Activated T-cell treated with anti-CD3 and anti-CD28 coated beads, Interleukin-2, amount 50 U/mL, for 4 hours (primary cell): Measurements from ENCODE around the gene CCDC88B. TPM values are rescaled to one million over a fixed set of nuclear protein-coding genes. Genes with fewer than 3 reads are reported as not detected.
A peak's percentile ranks its signal among the peaks of the same experiment; 100 is the strongest.

ENCODE experiments used
- ATAC-seq, 2 donors: fragments of 200-7000 bp; cut with Tn5 transposase; one replicate each; pipeline ENCODE4 v1.10.0; 2021
- DNase-seq: peaks from one replicate; pipeline ENCODE4 v3.0.0-alpha.2; 2020
- H3K27me3 Mint-ChIP-seq: one replicate; pipeline ENCODE4 v1.8.0; 2021; ENCODE audit warnings: low read depth, mixed read lengths
- H3K36me3 Mint-ChIP-seq: one replicate; pipeline ENCODE4 v1.8.0; 2022; ENCODE audit warnings: mixed read lengths; ENCODE audit not compliant: insufficient read depth
- H3K4me1 Mint-ChIP-seq: one replicate; pipeline ENCODE4 v1.8.0; 2021; ENCODE audit warnings: low read depth, mixed read lengths
- H3K4me3 Mint-ChIP-seq: one replicate; pipeline ENCODE4 v1.8.0; 2021; ENCODE audit warnings: mild to moderate bottlenecking, moderate library complexity, mixed read lengths
- H3K9me3 Mint-ChIP-seq: one replicate; pipeline ENCODE4 v1.8.0; 2021; ENCODE audit warnings: mixed read lengths
- total RNA-seq, 3 donors: library from RNA; stranded (reverse); gene quantifications; one replicate each; pipeline ENCODE4 v1.2.1, GENCODE V29; 2021

Gene CCDC88B
- total RNA-seq, 3 donors from 2014 or later, result 87.4 to 97.9 (median 96.2) TPM

DNA sequence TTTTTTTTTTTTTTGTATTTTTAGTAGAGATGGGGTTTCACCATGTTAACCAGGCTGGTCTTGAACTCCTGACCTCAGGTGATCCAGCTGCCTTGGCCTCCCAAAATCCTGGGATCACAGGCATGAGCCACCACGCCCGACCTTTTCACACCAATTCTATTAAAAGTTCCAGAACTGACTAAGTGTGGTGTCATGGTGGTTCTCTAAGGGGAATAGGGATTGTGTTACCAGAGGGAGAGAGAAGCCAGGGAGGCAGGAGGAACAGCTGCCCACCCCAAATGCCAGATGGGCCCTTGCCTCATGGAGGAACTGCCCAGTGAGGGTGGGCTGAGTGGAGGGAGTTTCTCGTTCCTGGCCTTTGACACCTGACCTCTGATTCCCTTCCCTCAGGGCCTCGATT, 24.9 kb downstream of the CCDC88B start:
- Mint-ChIP-seq H3K36me3 (peaks cover 30% of the 10 kb centered on the region), H3K9me3 (no peaks in the 10 kb centered on the region), H3K27me3 (no peaks in the 10 kb centered on the region), H3K4me3 (no peak overlapping the region), H3K4me1 (peaks cover 6% of the 10 kb centered on the region)
- DNase-seq, result no peak
- ATAC-seq, result no peak

DNA sequence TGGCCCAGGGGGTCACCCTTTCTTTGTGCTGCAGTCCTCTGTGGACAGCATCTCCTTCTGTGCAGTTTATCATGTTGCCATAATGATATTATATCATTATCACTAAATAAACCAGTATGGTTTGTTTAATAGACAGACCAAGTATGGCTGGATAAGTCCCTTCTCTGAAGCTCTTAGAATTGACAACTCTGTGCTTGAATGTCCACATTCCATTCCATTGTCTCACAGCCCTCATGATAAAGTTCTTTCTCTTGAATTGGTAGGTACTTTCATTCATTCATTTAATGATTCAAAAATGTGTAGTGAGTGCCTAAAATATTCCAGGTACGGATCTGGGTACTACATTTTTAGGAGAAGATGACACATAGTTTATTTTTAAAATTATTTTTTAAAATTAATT, 26.7 kb downstream of the CCDC88B start:
- H3K4me1 Mint-ChIP-seq, result no peaks in the 10 kb centered on the region
- DNase-seq (no peak), ATAC-seq (no peak)
- H3K4me3 Mint-ChIP-seq, result no peak overlapping the region
- H3K27me3 Mint-ChIP-seq, result no peaks in the 10 kb centered on the region
- H3K9me3 Mint-ChIP-seq, result no peaks in the 10 kb centered on the region
- H3K36me3 Mint-ChIP-seq, result peaks cover 32% of the 10 kb centered on the region

GRCh38 chr11:64367931-64368672, 28.1 kb downstream of the CCDC88B start:
- Mint-ChIP-seq H3K27me3 (no peaks in the 10 kb centered on the region), H3K4me1 (no peaks in the 10 kb centered on the region), H3K9me3 (no peaks in the 10 kb centered on the region), H3K36me3 (peaks cover 24% of the 10 kb centered on the region), H3K4me3 (no peak overlapping the region)
- ATAC-seq (no peak), DNase-seq (no peak)

GRCh38 chr11:64368673-64369074, 28.7 kb downstream of the CCDC88B start:
- H3K36me3 Mint-ChIP-seq, result peaks cover 21% of the 10 kb centered on the region
- no peak overlapping the region for H3K4me3 Mint-ChIP-seq
- ATAC-seq, result no peak

DNA sequence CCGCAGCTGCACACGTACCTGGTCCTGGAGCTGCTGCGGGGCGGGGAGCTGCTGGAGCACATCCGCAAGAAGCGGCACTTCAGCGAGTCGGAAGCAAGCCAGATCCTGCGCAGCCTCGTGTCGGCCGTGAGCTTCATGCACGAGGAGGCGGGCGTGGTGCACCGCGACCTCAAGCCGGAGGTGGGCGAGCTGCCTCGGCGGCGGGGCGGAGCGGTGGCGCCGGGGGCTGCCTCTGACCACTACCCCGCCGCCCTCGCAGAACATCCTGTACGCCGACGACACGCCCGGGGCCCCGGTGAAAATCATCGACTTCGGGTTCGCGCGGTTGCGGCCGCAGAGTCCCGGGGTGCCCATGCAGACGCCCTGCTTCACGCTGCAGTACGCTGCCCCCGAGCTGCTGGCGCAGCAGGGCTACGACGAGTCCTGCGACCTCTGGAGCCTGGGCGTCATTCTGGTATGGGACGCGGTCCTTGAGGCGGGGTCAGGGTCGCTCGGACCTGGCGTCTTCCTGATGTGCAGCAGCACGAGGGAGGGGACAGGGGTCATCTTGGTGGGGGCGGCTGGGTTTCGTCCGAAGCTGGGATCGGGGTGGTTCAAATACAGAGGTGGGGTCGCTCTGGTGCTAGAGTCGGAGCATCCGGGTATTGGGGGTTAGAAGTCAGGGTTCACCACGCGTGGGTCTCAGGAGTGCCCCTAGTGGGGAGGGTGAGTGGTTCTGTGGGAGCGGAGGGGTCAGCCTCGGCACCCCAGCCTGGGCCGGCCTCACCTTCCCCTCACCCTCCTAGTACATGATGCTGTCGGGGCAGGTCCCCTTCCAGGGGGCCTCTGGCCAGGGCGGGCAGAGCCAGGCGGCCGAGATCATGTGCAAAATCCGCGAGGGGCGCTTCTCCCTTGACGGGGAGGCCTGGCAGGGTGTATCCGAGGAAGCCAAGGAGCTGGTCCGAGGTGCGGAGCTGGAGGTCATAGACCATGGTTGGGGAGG, 29.7 kb downstream of the CCDC88B start:
- ATAC-seq (no peak), DNase-seq (no peak)
- Mint-ChIP-seq H3K4me1 (no peaks in the 10 kb centered on the region), H3K36me3 (peaks cover 16% of the 10 kb centered on the region), H3K27me3 (no peaks in the 10 kb centered on the region), H3K9me3 (no peaks in the 10 kb centered on the region), H3K4me3 (no peak overlapping the region)

More at GRCh38 chr11:64368673-64369074, 28.7 kb downstream of the CCDC88B start:
- Mint-ChIP-seq H3K27me3 (no peaks in the 10 kb centered on the region), H3K9me3 (no peaks in the 10 kb centered on the region), H3K4me1 (no peaks in the 10 kb centered on the region)
- DNase-seq, result no peak

DNA sequence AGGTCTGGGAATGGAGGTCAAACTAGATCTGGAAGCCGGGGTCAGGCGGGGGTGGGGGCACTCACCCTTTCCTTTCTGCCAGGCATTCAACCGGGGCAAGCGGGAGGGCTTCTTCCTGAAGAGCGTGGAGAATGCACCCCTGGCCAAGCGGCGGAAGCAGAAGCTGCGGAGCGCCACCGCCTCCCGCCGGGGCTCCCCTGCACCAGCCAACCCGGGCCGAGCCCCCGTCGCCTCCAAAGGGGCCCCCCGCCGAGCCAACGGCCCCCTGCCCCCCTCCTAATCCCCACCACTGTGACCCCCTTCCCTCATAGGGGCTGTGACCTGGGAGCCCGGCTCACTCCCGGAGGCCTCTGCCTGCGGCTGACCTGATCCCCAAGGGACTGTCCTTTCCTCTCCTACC, 31.2 kb downstream of the CCDC88B start:
- H3K27me3 Mint-ChIP-seq, result no peaks in the 10 kb centered on the region
- H3K9me3 Mint-ChIP-seq, result no peaks in the 10 kb centered on the region
- no peak for ATAC-seq

GRCh38 chr11:64372021-64372420, 32.0 kb downstream of the CCDC88B start:
- Mint-ChIP-seq H3K27me3 (no peaks in the 10 kb centered on the region), H3K9me3 (no peaks in the 10 kb centered on the region), H3K4me3 (no peak overlapping the region), H3K36me3 (peaks cover 11% of the 10 kb centered on the region), H3K4me1 (no peaks in the 10 kb centered on the region)
- ATAC-seq (no peak), DNase-seq (no peak)

More for the DNA sequence above, 31.2 kb downstream of the CCDC88B start:
- Mint-ChIP-seq H3K4me1 (no peaks in the 10 kb centered on the region), H3K36me3 (peaks cover 16% of the 10 kb centered on the region), H3K4me3 (no peak overlapping the region)
- no peak for DNase-seq

DNA sequence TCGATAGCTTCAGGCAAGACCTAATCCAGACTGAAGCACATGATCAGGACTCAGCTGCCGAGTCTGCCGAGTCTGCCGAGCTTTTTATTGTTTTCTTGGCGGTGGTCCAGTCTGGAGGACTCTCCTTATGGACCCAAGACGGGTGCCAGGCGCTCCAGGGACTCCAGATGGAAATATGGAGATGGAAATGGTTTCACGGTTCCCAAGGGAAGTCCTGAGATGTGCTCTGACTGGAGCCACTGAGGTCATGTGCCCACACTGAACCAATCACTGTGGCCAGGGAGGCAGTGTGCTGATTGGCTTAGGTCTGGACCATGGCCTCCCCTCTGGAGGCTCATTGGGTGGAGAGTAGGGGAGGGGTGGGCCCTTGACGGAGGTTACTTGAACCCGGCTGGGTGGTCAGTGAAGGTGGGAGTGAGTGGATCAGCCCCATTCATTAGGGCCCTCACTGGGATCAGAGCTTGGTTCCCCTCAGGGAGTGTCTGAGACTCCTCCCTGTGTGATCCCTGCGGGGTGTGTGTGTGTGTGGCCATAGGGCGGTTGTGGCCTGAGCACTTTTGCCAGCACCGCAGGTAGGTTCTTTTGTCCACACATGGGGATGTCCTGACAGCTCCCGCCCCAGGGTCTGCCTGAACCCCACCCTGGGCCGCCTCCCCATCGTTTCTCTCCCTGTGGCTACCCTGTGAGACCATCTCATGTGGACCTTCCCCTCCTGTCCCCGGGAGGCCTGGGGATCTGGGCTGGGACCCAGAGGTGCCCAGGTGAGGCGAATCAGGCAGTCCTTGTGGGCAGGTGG, 33.0 kb downstream of the CCDC88B start:
- Mint-ChIP-seq H3K27me3 (no peaks in the 10 kb centered on the region), H3K9me3 (no peaks in the 10 kb centered on the region), H3K36me3 (peaks cover 9% of the 10 kb centered on the region), H3K4me3 (no peak overlapping the region), H3K4me1 (no peaks in the 10 kb centered on the region)
- DNase-seq, result no peak
- peak; percentile 35 to 43 for ATAC-seq

DNA sequence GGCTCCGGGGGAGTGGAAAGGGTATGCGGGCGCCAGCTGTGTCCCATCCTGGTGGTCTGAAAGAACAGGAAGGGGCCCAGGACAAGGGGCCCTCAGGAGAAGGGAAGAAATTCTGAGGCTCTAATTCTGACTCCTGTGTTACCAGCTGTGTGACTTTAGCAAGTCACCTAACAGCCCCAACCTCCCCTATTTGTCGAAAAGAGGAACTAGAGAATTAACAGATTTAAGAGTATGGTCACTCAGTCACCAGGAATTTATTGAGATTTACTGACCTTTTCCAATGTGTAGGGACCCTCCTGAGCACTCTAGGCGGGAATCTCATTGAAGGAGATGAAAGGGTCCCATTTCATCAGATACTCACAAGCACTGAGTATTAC, 33.6 kb downstream of the CCDC88B start:
- H3K4me3 Mint-ChIP-seq, result no peak overlapping the region
- H3K27me3 Mint-ChIP-seq, result no peaks in the 10 kb centered on the region
- DNase-seq (no peak), ATAC-seq (no peak)
- peaks cover 9% of the 10 kb centered on the region for H3K36me3 Mint-ChIP-seq
- H3K4me1 Mint-ChIP-seq, result no peaks in the 10 kb centered on the region
- H3K9me3 Mint-ChIP-seq, result no peaks in the 10 kb centered on the region

GRCh38 chr11:64376071-64376470, 36.1 kb downstream of the CCDC88B start:
- no peaks in the 10 kb centered on the region for H3K27me3 Mint-ChIP-seq
- H3K9me3 Mint-ChIP-seq, result no peaks in the 10 kb centered on the region
- no peaks in the 10 kb centered on the region for H3K36me3 Mint-ChIP-seq
- ATAC-seq (no peak), DNase-seq (no peak)
- H3K4me3 Mint-ChIP-seq, result no peak overlapping the region
- no peaks in the 10 kb centered on the region for H3K4me1 Mint-ChIP-seq

- Mint-ChIP-seq H3K4me3 (no peak overlapping the region), H3K4me1 (no peaks in the 10 kb centered on the region), H3K9me3 (no peaks in the 10 kb centered on the region), H3K27me3 (no peaks in the 10 kb centered on the region), H3K36me3 (no peaks in the 10 kb centered on the region)
- ATAC-seq, result no peak
- no peak for DNase-seq
These were observed 38.4 kb downstream of the CCDC88B start for GRCh38 chr11:64378335-64378880.

- no peak for ATAC-seq
- Mint-ChIP-seq H3K4me1 (no peaks in the 10 kb centered on the region), H3K4me3 (no peak overlapping the region), H3K9me3 (no peaks in the 10 kb centered on the region), H3K27me3 (no peaks in the 10 kb centered on the region), H3K36me3 (no peaks in the 10 kb centered on the region)
- no peak for DNase-seq
These were observed 39.2 kb downstream of the CCDC88B start for GRCh38 chr11:64379160-64379559.

GRCh38 chr11:64379817-64380709, 40.1 kb downstream of the CCDC88B start:
- Mint-ChIP-seq H3K36me3 (no peaks in the 10 kb centered on the region), H3K27me3 (no peaks in the 10 kb centered on the region), H3K4me1 (no peaks in the 10 kb centered on the region), H3K9me3 (no peaks in the 10 kb centered on the region), H3K4me3 (no peak overlapping the region)
- DNase-seq (no peak), ATAC-seq (no peak)
